HG03432 (cell line): ENCODE results near the gene ITGB7.

Experiments used
- ATAC-seq: cut with Tn5 transposase; IDR thresholded peaks from one replicate; pipeline ENCODE4 v1.9.1; 2021; ENCODE audit warnings: mild to moderate bottlenecking, moderate library complexity; ENCODE audit not compliant: unreplicated experiment

The ITGB7 gene, protein sequence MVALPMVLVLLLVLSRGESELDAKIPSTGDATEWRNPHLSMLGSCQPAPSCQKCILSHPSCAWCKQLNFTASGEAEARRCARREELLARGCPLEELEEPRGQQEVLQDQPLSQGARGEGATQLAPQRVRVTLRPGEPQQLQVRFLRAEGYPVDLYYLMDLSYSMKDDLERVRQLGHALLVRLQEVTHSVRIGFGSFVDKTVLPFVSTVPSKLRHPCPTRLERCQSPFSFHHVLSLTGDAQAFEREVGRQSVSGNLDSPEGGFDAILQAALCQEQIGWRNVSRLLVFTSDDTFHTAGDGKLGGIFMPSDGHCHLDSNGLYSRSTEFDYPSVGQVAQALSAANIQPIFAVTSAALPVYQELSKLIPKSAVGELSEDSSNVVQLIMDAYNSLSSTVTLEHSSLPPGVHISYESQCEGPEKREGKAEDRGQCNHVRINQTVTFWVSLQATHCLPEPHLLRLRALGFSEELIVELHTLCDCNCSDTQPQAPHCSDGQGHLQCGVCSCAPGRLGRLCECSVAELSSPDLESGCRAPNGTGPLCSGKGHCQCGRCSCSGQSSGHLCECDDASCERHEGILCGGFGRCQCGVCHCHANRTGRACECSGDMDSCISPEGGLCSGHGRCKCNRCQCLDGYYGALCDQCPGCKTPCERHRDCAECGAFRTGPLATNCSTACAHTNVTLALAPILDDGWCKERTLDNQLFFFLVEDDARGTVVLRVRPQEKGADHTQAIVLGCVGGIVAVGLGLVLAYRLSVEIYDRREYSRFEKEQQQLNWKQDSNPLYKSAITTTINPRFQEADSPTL

DNA sequence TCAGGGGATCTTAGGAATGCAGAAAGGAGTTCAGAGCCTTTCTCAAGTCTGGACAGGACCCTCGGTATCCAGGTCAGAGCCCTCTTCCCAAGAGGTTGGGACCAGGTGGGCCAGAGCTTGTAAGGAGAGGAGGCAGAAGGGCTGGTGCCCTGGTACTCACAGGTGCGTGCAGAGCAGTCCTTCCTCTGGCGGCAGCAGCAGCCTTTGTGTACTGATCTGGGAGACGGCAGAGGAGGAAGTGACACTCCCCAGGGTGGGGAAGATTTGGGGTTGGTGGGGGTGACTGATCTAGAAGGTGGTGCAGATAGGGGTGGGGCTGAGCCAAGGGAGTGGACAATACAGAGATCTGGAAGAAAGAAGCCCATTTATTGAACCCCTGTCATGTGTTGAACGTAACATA is at the start of gene ITGB7:
TSS of gene ITGB7 (minus strand) at position 210 of the 400 bp plus-strand sequence. CDS start 6,808 bp downstream, outside the sequence.
- peak; percentile 52 for ATAC-seq

DNA sequence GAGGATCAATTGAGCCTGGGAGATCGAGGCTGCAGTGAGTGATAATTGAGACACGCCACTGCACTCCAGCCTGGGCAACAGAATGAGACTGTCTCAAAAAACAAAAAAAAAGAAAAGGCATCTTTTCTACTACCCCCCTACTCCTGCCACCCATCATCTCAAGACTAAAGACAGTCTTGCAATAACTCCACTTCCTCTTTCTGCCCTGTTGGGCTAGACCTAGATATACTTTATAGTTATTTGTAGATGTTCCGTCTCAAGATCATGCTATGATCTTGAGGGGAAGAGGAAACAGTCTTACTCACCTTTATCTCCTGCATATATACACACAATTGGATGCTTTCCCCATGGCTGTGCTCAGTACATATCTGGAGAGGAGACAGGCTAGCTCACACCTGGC is 48.9 kb upstream of the ITGB7 start:
- no peak for ATAC-seq

DNA sequence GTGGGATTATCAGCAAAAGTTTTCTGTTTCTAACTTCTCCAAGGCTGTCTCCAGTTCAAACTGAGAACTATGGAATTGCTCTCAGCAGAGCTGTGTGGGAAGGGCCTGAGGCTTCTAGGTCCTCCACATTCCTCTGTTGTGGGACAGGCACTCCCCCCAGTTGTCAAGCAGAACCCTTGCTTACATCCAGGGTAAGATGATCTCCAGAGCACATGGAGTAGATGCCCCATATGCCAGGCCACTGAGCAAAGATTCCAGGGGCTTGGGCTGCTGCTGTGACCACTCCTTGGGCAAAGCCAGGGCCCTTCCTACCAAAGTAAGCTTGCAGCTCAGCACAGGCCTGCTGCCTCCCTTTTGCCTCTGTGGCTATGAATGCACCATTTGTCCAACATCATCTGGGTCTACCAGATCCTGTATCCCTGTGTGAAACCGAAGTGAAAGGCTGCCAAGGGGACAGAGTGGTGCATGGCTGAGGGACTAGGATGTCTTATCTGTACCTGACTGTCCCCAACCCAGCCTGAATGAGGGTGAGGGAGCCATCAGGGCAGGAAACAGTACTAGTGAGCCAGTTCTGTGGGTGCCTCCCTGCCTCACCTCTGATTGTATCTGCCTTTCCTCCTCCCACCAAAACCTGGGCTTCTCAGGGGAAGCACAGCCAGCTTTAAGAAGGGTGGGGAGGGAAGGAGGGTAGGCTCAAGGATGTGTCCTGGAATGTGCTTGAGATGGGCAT is 47.9 kb upstream of the ITGB7 start:
- no peak for ATAC-seq

DNA sequence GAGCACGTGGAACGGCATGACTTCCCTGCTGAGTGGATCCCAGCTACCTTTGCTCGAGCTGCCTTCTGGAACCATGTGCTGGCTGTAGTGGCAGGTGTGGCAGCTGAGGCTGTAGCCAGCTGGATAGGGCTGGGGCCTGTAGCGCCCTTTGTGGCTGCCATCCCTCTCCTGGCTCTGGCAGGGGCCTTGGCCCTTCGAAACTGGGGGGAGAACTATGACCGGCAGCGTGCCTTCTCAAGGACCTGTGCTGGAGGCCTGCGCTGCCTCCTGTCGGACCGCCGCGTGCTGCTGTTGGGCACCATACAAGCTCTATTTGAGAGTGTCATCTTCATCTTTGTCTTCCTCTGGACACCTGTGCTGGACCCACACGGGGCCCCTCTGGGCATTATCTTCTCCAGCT is 46.2 kb upstream of the ITGB7 start:
- ATAC-seq = no peak

DNA sequence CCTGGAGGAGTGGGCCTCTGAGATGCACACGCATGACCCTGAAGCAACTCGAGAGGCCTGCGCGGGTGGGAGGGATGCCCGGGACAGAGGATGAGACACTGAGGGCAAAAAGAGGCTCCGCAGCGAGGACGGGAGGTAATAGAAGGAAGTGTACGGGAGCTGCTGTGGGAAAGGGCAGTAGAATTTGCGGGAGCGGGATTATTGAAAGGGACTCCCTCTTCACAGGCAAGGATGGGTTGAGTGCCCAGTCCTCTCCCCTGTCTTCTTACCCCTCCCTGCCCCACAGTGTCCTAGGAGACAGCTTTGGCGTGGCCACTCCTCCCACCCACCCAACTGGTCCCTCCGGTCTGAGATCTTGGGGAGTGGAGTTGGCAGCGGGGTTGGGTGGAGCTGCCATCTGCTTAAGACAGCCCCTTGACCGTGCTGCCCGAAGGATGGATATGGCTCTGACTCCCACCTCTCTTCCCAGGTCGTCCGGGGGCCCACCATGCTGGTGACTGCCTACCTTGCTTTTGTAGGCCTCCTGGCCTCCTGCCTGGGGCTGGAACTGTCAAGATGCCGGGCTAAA is 45.4 kb upstream of the ITGB7 start:
- ATAC-seq = peak; percentile 10

DNA sequence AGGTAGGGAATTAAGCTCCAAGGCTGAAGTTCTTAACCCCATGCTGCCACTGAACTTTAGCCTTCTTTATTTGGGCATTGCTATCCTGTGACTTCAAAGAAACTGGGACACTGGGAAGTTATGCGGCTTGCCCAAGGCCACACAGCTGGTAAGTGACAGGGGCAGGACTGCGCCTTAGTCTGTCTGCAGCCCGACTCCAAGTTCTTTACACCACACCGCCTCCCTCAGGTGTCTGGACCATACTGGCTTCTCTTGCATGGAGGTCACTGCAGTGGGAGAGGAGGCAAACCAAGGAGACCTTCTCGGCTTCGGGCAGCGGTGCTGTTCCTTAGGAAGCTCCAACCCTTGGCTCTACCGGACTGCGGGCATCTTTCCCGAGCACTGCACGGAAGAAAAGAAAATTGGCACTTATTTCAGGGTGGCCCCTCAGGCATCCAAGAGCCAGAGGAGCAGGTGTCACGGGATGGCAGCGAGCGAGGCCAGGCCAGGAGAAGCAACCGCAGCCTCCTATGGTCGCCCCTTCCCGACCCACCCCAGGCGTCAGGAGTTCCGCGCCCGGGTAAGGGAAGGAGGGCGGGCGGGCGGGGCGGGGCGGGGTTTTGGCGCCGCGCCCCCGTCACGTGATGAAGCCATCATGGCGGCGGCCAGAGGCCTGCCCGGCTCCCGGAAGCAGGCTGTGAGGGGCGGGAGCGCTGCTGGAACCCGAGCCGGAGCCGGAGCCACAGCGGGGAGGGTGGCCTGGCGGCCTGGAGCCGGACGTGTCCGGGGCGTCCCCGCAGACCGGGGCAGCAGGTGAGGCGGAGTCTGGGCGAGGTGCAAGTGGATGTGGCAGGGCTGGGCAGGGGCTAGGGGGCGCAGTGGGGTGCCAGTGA is 44.7 kb upstream of the ITGB7 start:
- peak; percentile 76 for ATAC-seq

DNA sequence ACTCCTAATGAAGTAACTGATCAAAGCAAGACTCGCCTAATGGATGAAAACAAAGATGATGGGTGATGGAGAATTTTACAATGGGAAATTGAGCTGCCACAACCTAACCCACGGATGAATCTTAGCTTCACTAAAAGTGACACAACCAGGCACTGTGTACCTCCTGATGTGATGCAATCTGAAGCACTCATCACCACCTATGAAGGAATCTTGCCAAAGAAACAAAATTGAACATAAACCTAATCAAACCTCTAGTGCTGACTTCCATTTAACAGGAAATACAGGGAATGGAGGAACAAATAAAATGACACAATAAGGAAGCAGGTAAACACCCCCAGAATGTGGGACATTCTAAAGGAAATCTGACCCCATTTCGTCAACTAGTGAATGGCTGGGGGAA is 38.2 kb upstream of the ITGB7 start:
- ATAC-seq = no peak

DNA sequence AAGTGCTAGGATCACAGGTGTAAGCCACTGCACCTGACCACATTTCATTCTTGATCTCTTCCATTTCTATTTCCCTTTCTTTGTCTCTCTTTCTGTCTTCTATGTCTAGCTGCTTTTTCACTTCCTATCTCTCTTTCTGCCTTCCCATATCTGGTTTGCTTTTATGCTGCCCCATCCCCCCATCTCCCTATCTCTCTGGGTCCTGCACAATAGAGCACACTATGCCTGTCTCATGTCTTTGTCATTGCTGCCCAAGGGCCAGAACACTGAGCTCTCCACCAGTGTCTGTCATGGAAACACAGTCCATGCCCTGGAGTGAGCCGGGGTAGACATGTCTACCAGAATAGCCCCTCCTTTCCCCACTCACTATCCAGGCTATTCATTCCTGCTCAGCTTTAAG is 37.3 kb upstream of the ITGB7 start:
- no peak for ATAC-seq

DNA sequence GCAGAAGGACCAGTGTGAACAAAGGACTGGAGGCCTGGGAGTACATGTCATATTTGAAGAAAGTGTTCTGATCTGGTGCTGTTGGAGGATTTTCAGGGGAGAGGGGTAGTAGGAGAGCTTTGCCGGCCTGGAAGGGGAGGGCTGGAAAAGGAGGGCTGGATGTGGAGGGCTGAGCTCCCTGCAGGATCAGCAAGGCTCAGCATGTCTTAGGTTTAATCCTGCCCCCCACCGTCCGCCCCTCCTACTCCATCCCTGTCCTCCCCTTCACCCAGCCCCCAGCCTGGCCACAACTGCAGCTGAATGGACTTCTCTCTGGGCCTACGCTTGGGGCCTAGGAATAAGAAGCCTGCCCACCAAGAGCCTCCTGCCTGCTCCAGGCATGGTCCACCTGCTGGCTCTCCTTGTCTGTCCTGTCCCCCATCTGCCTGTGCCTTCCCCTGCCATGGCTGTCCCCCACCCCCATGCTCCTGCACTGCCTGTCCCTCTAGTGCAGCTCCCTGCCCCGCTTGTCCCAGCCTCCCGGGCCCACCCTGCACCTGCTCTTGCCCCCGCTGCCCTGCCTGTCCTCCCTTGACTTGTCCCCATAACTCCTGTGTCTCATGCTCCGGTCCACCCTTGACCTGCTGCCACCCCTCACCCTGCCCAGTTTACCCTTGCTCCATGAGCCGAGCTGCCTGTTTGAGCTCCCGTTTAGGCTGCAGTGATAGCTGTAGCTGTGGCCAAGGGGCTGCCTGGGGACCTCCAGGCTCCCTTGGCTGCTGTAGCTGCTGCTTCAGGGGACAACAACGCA is 34.8 kb upstream of the ITGB7 start:
- no peak for ATAC-seq

DNA sequence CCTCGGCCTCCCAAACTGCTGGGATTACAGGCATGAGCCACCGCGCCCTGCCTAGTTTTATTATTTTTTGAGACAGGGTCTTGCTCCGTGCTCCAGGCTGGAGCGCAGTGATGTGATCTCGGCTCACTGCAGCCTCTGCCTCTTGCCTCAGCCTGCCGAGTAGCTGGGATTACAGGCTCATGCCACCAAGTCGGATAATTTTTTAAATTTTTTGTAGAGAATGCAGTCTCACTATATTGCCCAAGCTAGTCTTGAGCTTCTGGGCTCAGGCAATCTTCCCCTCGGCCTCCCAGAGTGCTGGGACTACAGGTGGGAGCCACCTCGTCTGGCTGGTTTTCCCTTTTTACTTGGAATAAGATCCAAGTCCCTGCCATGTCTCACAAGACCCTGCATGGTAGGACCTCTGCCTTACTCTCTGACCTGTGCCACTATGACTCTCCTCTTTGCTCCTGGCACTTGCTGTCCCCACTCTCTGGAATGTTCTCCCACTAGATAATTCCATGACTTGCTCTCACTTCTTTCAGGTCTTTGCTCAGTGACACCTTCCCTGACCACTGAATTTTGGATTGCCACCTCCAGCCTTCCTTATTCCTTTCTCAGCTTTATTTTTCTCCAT is 32.7 kb upstream of the ITGB7 start:
- no peak for ATAC-seq

DNA sequence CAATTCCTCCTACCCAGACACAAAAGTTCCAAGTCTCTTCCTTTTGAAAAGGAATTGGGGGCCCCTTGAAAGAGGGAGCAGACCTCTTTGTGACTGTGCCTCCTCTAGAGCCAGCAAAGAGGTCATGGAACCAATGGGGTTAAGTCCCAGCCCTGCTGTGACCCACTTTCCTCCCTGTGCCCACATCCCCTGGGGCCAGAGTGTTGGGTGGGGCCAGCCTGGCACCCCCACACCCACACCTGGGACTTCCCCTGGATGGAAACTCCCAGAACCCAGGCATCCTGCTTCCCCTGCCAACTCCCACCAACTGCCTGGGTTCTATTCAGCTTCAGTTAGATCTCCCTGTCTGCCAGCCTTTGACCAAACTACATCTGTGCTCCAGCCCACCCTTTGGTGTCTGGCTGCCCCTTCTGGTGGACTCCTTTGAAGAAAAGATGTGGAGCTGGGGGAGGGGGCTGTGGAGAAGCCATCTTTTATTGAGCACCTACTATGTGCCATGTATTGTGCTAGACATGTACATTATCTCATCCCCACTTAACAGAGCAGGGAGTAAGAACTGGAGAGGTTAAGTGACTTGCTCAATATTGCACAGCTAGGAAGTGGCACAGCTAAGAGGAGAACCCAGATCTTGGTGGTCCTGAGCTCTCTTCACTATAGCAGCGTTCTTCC is 29.5 kb upstream of the ITGB7 start:
- ATAC-seq = no peak

DNA sequence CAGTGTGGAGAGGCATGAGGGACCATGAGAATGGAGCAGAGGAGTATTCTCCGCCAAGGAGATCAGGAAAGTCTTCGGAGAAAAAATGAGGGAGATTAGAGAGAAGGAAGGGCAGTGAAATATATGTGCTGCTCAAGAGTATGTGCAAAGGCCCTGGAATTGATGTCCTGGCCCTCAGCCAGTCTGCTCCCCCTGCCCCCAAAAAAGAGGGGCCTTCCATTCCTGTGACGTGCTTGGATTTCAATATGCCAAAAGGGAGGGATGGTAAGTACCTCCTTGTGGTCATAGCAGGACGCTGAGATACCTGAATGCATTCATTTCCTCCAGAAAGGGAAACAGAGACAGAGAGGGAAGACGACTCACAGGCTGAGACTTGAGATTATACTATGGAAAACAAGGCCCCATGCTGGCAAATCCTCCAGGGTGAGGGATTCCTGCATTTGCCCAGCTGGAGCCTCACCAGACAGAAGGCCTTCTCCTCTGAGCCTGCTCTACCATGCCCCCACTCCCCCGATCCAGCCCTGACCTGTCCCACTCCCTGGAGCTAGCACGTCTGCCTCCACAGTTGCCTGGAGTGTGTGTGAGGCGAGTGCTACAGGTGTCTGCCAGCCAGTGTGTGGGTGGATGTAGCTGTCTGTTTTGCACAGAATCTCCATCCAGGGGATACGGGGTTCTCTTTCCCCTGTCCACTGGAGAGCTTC is 28.8 kb upstream of the ITGB7 start:
- ATAC-seq = no peak

DNA sequence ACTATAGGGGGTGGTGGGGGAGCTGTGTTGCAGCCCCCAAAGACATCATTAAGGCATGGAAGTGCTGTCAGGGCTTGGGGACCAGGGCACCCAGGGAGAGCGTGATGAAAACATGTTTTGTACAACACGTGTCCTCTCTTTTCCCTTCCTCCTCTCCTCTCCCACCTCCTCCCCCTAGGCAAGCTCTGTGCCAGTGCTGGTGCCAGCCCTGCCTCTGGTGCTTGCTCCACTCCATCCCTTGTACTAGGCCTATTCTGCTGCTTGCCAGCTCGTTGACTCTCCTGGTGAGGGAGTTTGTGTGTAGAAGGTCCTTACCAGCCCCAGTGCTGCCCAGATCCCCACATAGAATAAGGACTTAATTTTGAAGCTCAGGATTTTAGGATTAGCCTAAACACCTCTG is 28.1 kb upstream of the ITGB7 start:
- no peak for ATAC-seq

DNA sequence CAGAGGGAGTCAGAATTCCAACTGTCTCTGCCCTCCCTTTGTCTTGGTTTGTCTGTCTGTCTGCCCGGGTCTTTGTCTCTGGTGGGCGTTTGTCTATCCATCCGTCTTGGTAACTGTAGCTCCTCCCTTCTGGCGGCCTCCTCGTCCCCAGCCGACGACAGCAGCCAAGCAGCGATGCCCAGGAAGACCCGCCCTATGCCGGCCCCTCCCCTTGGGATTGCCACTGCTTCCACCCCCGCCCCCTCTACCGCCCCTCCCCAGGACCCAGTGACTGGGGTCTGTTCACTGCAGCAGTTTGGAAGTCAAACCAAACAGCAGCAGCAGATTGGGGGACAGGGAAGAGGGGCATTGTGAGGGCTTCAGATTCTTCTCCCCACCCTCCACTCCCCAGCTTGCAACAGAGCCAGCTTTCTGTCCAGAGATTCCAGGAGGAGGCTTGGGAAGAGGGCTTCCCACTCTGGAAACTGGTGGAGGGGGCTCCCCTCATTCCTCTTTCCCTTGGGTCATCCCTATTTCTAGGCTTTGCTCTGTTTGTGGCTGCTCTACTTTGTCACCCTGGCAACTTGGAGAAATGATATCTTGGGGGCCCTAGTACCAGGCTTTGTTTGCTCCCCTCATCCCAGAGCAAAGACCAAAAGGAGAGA is 27.3 kb upstream of the ITGB7 start:
- ATAC-seq = no peak

DNA sequence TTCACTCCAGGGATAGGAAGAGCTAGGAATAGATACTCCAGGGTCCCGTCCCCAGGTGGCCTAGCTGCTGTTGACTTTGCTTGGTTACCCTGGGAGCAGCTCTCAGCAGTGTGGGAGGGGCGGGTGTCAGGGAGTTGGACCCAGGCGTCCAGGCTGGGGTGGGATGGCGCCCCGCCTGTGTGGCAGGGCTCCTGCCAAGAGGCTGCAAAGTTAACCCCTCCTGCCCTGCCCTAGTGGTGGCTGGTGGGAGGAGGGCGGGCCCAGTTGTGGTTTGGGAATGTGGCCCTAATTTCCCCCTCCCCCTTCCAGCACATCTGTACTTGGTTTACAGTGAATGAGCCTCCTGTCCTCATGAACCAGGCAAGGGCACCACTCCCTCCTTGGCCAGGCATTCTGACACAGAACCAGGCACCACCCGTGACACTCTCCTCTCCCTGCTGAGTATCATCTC is 26.6 kb upstream of the ITGB7 start:
- no peak for ATAC-seq

DNA sequence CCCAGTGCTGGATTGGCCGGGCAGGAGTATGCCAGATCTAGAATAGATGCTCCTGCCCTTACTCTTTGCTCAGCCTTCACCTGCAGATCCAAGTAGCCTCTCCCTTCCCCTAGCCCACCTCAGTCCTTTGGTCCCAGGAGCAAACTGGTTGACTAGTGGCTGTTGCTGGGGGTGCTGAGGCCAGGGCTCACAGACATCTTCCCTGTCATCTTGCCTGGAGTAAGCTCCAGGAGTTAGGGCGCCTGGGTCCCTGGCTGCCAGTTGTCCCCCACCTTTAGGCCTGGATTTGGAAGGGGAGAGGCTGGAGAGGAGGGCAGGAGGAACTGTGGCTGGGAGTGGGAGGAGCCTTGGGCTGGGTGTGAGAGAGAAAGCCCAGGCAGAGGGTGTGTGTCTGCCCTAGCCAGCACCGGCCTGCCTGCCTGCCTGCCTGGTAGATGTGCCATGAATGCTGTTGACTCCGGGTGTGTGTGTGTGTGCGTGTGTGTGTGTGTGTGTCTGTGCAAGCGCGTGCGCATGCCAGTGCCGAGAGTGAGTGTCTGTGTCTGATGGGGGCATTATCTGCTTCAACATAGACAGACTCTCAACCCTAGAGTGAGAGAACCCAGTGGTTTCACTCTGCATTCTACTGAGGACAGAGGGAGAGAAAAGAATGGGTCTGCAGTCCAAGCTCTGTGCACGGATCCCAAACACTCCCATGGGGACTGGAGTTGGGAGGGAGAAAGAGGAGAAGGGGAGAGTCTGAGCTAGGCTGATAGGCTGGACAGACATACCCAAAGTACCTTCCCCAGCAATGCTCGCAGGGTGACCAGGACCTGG is 25.8 kb upstream of the ITGB7 start:
- no peak for ATAC-seq
